ENCODE data around the gene MYBPC2.

MYBPC2 gene

GRCh38 chr19:50492303-50493052 lies 59.8 kb downstream of the MYBPC2 start:
- H3K4me1 ChIP-seq (ENCODE audit: control insufficient read depth, insufficient read depth, low read length) = peaks cover 3% of the 10 kb centered on the region
- H3K27me3 ChIP-seq (ENCODE audit: control insufficient read depth, insufficient read depth, low read length) = peaks cover 89% of the 10 kb centered on the region
- no peak overlapping the region for H3K9ac ChIP-seq (ENCODE audit: low read depth, low read length)
- H3K36me3 ChIP-seq (ENCODE audit: control insufficient read depth, insufficient read depth, low read length) = no peaks in the 10 kb centered on the region
- peak overlapping the region; percentile 20 for H3K4me3 ChIP-seq (ENCODE audit: low read depth, low read length)
- no peaks in the 10 kb centered on the region for H3K9me3 ChIP-seq (ENCODE audit: control insufficient read depth, insufficient read depth, low read length)

GRCh38 chr19:50493171-50493570 lies 60.5 kb downstream of the MYBPC2 start:
- Histone ChIP-seq H3K4me1 (ENCODE audit: control insufficient read depth, insufficient read depth, low read length) (peaks cover 3% of the 10 kb centered on the region), H3K9me3 (ENCODE audit: control insufficient read depth, insufficient read depth, low read length) (no peaks in the 10 kb centered on the region), H3K36me3 (ENCODE audit: control insufficient read depth, insufficient read depth, low read length) (no peaks in the 10 kb centered on the region), H3K4me3 (ENCODE audit: low read depth, low read length) (no peak overlapping the region), H3K27me3 (ENCODE audit: control insufficient read depth, insufficient read depth, low read length) (peaks cover 91% of the 10 kb centered on the region), H3K9ac (ENCODE audit: low read depth, low read length) (no peak overlapping the region)

- H3K36me3 ChIP-seq (ENCODE audit: control insufficient read depth, insufficient read depth, low read length) = no peaks in the 10 kb centered on the region
- no peak overlapping the region for H3K9ac ChIP-seq (ENCODE audit: low read depth, low read length)
- peaks cover 3% of the 10 kb centered on the region for H3K4me1 ChIP-seq (ENCODE audit: control insufficient read depth, insufficient read depth, low read length)
- H3K27me3 ChIP-seq (ENCODE audit: control insufficient read depth, insufficient read depth, low read length) = peaks cover 91% of the 10 kb centered on the region
- H3K4me3 ChIP-seq (ENCODE audit: low read depth, low read length) = no peak overlapping the region
- no peaks in the 10 kb centered on the region for H3K9me3 ChIP-seq (ENCODE audit: control insufficient read depth, insufficient read depth, low read length)
These were observed 61.7 kb downstream of the MYBPC2 start for GRCh38 chr19:50494186-50495019.

- Histone ChIP-seq H3K36me3 (ENCODE audit: control insufficient read depth, insufficient read depth, low read length) (no peaks in the 10 kb centered on the region), H3K9me3 (ENCODE audit: control insufficient read depth, insufficient read depth, low read length) (no peaks in the 10 kb centered on the region), H3K27me3 (ENCODE audit: control insufficient read depth, insufficient read depth, low read length) (peaks cover 92% of the 10 kb centered on the region), H3K4me1 (ENCODE audit: control insufficient read depth, insufficient read depth, low read length) (peaks cover 5% of the 10 kb centered on the region), H3K4me3 (ENCODE audit: low read depth, low read length) (no peak overlapping the region), H3K9ac (ENCODE audit: low read depth, low read length) (no peak overlapping the region)
These were observed 62.4 kb downstream of the MYBPC2 start for GRCh38 chr19:50495020-50495531.

- Histone ChIP-seq H3K9me3 (ENCODE audit: control insufficient read depth, insufficient read depth, low read length) (no peaks in the 10 kb centered on the region), H3K27me3 (ENCODE audit: control insufficient read depth, insufficient read depth, low read length) (peaks cover 84% of the 10 kb centered on the region), H3K4me1 (ENCODE audit: control insufficient read depth, insufficient read depth, low read length) (peaks cover 4% of the 10 kb centered on the region), H3K36me3 (ENCODE audit: control insufficient read depth, insufficient read depth, low read length) (no peaks in the 10 kb centered on the region), H3K9ac (ENCODE audit: low read depth, low read length) (no peak overlapping the region), H3K4me3 (ENCODE audit: low read depth, low read length) (no peak overlapping the region)
These were observed 63.7 kb downstream of the MYBPC2 start for GRCh38 chr19:50496189-50497021.

- H3K9ac ChIP-seq (ENCODE audit: low read depth, low read length) = no peak overlapping the region
- no peaks in the 10 kb centered on the region for H3K9me3 ChIP-seq (ENCODE audit: control insufficient read depth, insufficient read depth, low read length)
- peaks cover 4% of the 10 kb centered on the region for H3K4me1 ChIP-seq (ENCODE audit: control insufficient read depth, insufficient read depth, low read length)
- no peak overlapping the region for H3K4me3 ChIP-seq (ENCODE audit: low read depth, low read length)
- peaks cover 80% of the 10 kb centered on the region for H3K27me3 ChIP-seq (ENCODE audit: control insufficient read depth, insufficient read depth, low read length)
- H3K36me3 ChIP-seq (ENCODE audit: control insufficient read depth, insufficient read depth, low read length) = no peaks in the 10 kb centered on the region
These were observed 64.3 kb downstream of the MYBPC2 start for GRCh38 chr19:50497022-50497405.

GRCh38 chr19:50498219-50499056 lies 65.7 kb downstream of the MYBPC2 start:
- Histone ChIP-seq H3K4me3 (ENCODE audit: low read depth, low read length) (no peak overlapping the region), H3K27me3 (ENCODE audit: control insufficient read depth, insufficient read depth, low read length) (peaks cover 65% of the 10 kb centered on the region), H3K9ac (ENCODE audit: low read depth, low read length) (no peak overlapping the region), H3K9me3 (ENCODE audit: control insufficient read depth, insufficient read depth, low read length) (no peaks in the 10 kb centered on the region), H3K36me3 (ENCODE audit: control insufficient read depth, insufficient read depth, low read length) (no peaks in the 10 kb centered on the region), H3K4me1 (ENCODE audit: control insufficient read depth, insufficient read depth, low read length) (peaks cover 4% of the 10 kb centered on the region)

- Histone ChIP-seq H3K9me3 (ENCODE audit: control insufficient read depth, insufficient read depth, low read length) (no peaks in the 10 kb centered on the region), H3K36me3 (ENCODE audit: control insufficient read depth, insufficient read depth, low read length) (no peaks in the 10 kb centered on the region), H3K4me1 (ENCODE audit: control insufficient read depth, insufficient read depth, low read length) (peaks cover 4% of the 10 kb centered on the region), H3K4me3 (ENCODE audit: low read depth, low read length) (peak overlapping the region; percentile 35), H3K27me3 (ENCODE audit: control insufficient read depth, insufficient read depth, low read length) (peaks cover 50% of the 10 kb centered on the region), H3K9ac (ENCODE audit: low read depth, low read length) (no peak overlapping the region)
These were observed 67.5 kb downstream of the MYBPC2 start for GRCh38 chr19:50500060-50500752.

GRCh38 chr19:50500753-50501151 lies 68.1 kb downstream of the MYBPC2 start:
- no peak overlapping the region for H3K9ac ChIP-seq (ENCODE audit: low read depth, low read length)
- H3K36me3 ChIP-seq (ENCODE audit: control insufficient read depth, insufficient read depth, low read length) = no peaks in the 10 kb centered on the region
- H3K27me3 ChIP-seq (ENCODE audit: control insufficient read depth, insufficient read depth, low read length) = peaks cover 47% of the 10 kb centered on the region
- peaks cover 4% of the 10 kb centered on the region for H3K4me1 ChIP-seq (ENCODE audit: control insufficient read depth, insufficient read depth, low read length)
- H3K9me3 ChIP-seq (ENCODE audit: control insufficient read depth, insufficient read depth, low read length) = no peaks in the 10 kb centered on the region
- H3K4me3 ChIP-seq (ENCODE audit: low read depth, low read length) = no peak overlapping the region

GRCh38 chr19:50501186-50501567 lies 68.5 kb downstream of the MYBPC2 start:
- Histone ChIP-seq H3K27me3 (ENCODE audit: control insufficient read depth, insufficient read depth, low read length) (peaks cover 44% of the 10 kb centered on the region), H3K9me3 (ENCODE audit: control insufficient read depth, insufficient read depth, low read length) (no peaks in the 10 kb centered on the region), H3K36me3 (ENCODE audit: control insufficient read depth, insufficient read depth, low read length) (no peaks in the 10 kb centered on the region), H3K4me3 (ENCODE audit: low read depth, low read length) (no peak overlapping the region), H3K4me1 (ENCODE audit: control insufficient read depth, insufficient read depth, low read length) (peaks cover 4% of the 10 kb centered on the region), H3K9ac (ENCODE audit: low read depth, low read length) (no peak overlapping the region)

All from iPS-15b (cell line).